ENCODE results near the gene SCARB2. TPM values are rescaled to one million over a fixed set of nuclear protein-coding genes. Genes with fewer than 3 reads are reported as not detected.

SCARB2 gene
- total RNA-seq, 1 donor from 2014 or later: 173 TPM

DNA sequence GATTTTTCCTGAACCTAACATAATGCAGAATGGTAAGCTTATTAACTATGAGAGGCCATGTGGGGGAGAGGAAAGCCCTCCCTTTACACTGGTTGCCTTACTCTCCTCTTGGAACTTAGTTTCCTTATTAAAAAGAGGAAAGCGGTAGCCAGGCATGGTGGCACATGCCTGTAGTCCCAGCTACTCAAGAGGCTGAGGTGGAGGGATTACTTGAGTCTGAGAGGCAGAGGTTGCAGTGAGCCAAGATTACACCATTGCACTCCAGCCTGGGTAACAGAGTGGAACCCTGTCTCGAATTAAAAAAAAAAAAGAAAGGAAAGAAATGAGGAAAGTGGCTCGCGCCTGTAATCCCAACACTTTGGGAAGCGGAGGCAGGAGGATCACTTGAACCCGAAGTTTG lies 39.9 kb upstream of the SCARB2 start:
- TF ChIP-seq, protein P1, sequence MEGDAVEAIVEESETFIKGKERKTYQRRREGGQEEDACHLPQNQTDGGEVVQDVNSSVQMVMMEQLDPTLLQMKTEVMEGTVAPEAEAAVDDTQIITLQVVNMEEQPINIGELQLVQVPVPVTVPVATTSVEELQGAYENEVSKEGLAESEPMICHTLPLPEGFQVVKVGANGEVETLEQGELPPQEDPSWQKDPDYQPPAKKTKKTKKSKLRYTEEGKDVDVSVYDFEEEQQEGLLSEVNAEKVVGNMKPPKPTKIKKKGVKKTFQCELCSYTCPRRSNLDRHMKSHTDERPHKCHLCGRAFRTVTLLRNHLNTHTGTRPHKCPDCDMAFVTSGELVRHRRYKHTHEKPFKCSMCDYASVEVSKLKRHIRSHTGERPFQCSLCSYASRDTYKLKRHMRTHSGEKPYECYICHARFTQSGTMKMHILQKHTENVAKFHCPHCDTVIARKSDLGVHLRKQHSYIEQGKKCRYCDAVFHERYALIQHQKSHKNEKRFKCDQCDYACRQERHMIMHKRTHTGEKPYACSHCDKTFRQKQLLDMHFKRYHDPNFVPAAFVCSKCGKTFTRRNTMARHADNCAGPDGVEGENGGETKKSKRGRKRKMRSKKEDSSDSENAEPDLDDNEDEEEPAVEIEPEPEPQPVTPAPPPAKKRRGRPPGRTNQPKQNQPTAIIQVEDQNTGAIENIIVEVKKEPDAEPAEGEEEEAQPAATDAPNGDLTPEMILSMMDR (IDR thresholded peaks at IDR 0.05; ENCODE audit: insufficient read depth, low read length, severe bottlenecking): no peak
- Histone ChIP-seq H3K36me3 (ENCODE audit: control insufficient read depth, insufficient read depth, low read length) (no peaks in the 10 kb centered on the region), H3K27me3 (ENCODE audit: control insufficient read depth, insufficient read depth, low read length) (peaks cover 3% of the 10 kb centered on the region), H3K4me3 (ENCODE audit: low read depth, low read length) (no peak overlapping the region)
- DNase-seq (ENCODE audit: low read depth) (no peak), FAIRE-seq (no peak)

DNA sequence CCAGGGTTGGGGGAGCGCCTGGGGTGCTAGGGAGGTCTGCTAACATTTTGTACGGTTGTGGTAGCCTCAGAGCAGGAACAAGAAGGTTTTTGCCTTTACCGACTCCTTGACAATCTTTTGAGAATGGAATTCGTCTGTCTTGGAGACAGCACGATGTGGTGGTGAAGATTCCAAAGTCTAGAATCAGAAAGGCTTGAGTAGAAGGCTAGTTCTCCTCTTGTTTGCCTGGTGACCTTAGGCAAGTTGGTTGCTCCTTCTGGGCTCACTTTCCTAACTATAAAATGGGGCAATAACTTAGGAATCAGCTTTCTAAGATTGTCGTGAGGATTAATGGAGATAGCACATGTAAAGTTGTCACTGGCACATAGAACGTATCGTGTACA lies 38.6 kb upstream of the SCARB2 start:
- TF ChIP-seq, protein P1 (IDR thresholded peaks at IDR 0.05; ENCODE audit: insufficient read depth, low read length, severe bottlenecking): no peak

DNA sequence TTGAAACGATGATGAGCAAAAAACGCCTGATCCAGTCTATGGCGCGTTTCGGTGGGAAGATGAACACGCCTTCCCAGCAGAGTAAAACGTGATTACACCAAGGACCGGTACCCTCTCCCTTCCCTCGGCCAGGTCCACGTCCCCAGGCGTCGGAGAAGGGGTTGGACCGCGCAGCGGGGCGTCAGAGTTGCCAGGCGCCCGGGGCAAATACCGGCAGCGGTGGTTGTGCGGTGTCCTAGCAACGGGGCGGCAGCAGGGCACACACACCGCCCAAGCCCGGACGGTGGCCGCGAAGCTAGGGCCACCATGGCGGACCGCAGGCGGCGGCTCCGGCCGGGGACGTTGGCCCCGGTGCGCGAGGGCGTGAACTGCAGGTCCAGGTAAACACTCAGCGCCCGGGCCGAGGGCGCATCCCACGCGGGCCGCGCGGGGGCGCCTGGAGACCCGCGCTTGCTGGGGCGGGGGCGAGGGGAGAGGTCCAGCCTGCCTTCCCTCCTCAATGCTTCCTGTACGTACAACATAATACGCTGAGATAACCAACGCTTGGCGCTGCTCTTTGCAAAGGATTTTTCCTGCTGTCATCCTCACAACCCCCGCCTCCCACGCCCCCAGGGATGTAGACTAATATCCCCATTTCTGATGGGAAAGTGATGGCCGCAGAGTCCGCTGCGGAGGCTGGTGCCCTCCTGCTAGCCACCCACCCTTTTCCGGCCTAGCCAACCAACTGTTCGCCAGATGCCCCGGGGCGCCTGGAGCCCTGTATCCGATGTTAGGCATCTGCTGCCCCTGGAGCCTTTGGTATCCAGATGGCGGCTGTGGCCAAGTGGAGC lies 38.0 kb upstream of the SCARB2 start, which contains the start of gene FAM47E:
Gene FAM47E, plus strand, starts transcription at position 281 of the 830 bp plus-strand sequence. Its CDS starts 26 bp downstream, at position 307.
- no peak for FAIRE-seq
- TF ChIP-seq, protein P1 (IDR thresholded peaks at IDR 0.05; ENCODE audit: insufficient read depth, low read length, severe bottlenecking): peak; percentile 61
- Histone ChIP-seq H3K4me3 (ENCODE audit: low read depth, low read length) (peak within 1 kb of the TSS; percentile 48), H3K27me3 (ENCODE audit: control insufficient read depth, insufficient read depth, low read length) (peaks cover 3% of the 10 kb centered on the region), H3K36me3 (ENCODE audit: control insufficient read depth, insufficient read depth, low read length) (no peaks in the 10 kb centered on the region)
- peak; percentile 22 for DNase-seq (ENCODE audit: low read depth)

More for the DNA sequence above, 38.6 kb upstream of the SCARB2 start:
- Histone ChIP-seq H3K36me3 (ENCODE audit: control insufficient read depth, insufficient read depth, low read length) (no peaks in the 10 kb centered on the region), H3K4me3 (ENCODE audit: low read depth, low read length) (no peak overlapping the region), H3K27me3 (ENCODE audit: control insufficient read depth, insufficient read depth, low read length) (peaks cover 3% of the 10 kb centered on the region)
- no peak for DNase-seq (ENCODE audit: low read depth)
- FAIRE-seq: no peak

DNA sequence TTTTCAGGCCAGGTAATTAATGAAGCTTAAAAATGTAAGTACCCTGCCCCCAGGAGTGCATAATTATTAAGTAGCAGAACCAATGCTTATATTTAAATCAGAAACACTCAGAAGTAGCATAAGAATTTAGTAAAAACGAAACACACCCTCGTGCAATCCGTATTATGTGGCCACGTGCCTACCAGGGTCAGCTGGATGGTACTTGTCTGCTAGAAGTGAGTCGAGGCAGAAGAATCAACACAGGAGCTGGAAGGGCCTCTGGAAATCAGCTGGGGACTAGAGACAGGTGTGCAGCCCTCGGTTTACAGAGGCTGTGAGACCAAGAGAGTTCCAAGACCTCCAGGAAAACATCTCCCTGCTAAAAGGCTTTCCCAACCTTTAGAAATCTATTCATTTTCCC lies 37.3 kb upstream of the SCARB2 start:
- DNase-seq (ENCODE audit: low read depth) (no peak), FAIRE-seq (no peak)
- peaks cover 3% of the 10 kb centered on the region for H3K27me3 ChIP-seq (ENCODE audit: control insufficient read depth, insufficient read depth, low read length)
- peak overlapping the region; percentile 48 for H3K4me3 ChIP-seq (ENCODE audit: low read depth, low read length)
- H3K36me3 ChIP-seq (ENCODE audit: control insufficient read depth, insufficient read depth, low read length): no peaks in the 10 kb centered on the region
- TF ChIP-seq, protein P1 (IDR thresholded peaks at IDR 0.05; ENCODE audit: insufficient read depth, low read length, severe bottlenecking): no peak

DNA sequence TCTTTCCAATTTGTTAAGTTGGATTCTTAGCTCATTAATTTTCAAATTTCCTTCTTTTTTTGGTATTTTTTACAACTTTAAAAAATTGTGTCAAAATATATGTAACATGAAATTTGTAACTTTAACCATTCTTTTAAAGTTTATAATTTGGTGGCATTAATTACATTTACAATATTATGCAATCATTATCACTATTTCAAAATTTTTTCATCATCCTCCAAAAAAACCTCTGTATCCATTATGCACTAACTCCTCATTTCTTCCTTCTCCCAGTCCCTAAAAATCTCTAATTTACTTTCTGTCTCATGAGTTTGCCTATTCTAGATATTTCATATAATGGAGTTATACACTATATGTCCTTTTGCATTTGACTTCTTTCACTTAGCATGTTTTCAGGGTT lies 33.2 kb upstream of the SCARB2 start:
- Histone ChIP-seq H3K27me3 (ENCODE audit: control insufficient read depth, insufficient read depth, low read length) (no peaks in the 10 kb centered on the region), H3K4me3 (ENCODE audit: low read depth, low read length) (no peak overlapping the region), H3K36me3 (ENCODE audit: control insufficient read depth, insufficient read depth, low read length) (no peaks in the 10 kb centered on the region)
- TF ChIP-seq, protein P1 (IDR thresholded peaks at IDR 0.05; ENCODE audit: insufficient read depth, low read length, severe bottlenecking): no peak
- FAIRE-seq: no peak
- DNase-seq (ENCODE audit: low read depth): no peak
